Adrenal gland (tissue), 12 donors: Measurements from ENCODE around the gene BRSK1. TPM values are rescaled to one million over a fixed set of nuclear protein-coding genes. Genes with fewer than 3 reads are reported as not detected.
A peak's percentile ranks its signal among the peaks of the same experiment; 100 is the strongest.
"Not testable (repeated sequence)": the region's sequence is repeated elsewhere in the genome, so short reads cannot be mapped to it uniquely, and the experiment has no call there.

ENCODE experiments used
- DNase-seq, 7 donors: peaks; one replicate each; pipeline ENCODE4 v3.0.0-alpha.2; 2019 to 2020
- H3K27ac ChIP-seq, 5 donors: fragments of 200-600 bp; sonication (generic) in 4 of 5; 1 replicate in 3 of 5; 2 replicates in 2 of 5; pipeline versions ENCODE4 v1.5.1 to v1.8.0; 2016 to 2020; ENCODE audit warnings: mild to moderate bottlenecking in 1 of 5
- H3K27me3 ChIP-seq: fragments of 200-600 bp; 2 replicates; pipeline ENCODE4 v1.8.0; 2021
- H3K36me3 ChIP-seq, 2 donors: fragments of 200-600 bp; replicated peaks in 1 of 2; 1 replicate in 1 of 2; 2 replicates in 1 of 2; pipeline versions ENCODE4 v1.5.1 to v1.8.0; 2018 to 2022
- H3K4me1 ChIP-seq, 2 donors: fragments of 200-600 bp; replicated peaks in 1 of 2; 1 replicate in 1 of 2; 2 replicates in 1 of 2; pipeline versions ENCODE4 v1.5.1 to v1.8.0; 2018 to 2021
- H3K4me3 ChIP-seq, 4 donors: fragments of 200-600 bp; sonication (generic) in 3 of 4; one replicate each; pipeline ENCODE4 v1.5.1; 2016 to 2018
- H3K9me3 ChIP-seq, 3 donors: fragments of 200-600 bp; sonication (generic) in 1 of 3; replicated peaks in 1 of 3; 1 replicate in 2 of 3; 2 replicates in 1 of 3; pipeline versions ENCODE4 v1.5.1 to v1.8.0; 2016 to 2021
- CTCF ChIP-seq, 6 experiments: fragments of 450-650 bp in 4 of 6; fragments of 200-600 bp in 2 of 6; sonication (generic) in 1 of 6; IDR thresholded peaks; 1 replicate in 5 of 6; 2 replicates in 1 of 6; pipeline versions ENCODE4 v1.5.1 to v1.8.0; 2016 to 2021; ENCODE audit warnings: antibody characterized with exemption in 6 of 6, mild to moderate bottlenecking in 2 of 6, moderate library complexity in 1 of 6
- POLR2A ChIP-seq, 2 donors: fragments of 450-650 bp; IDR thresholded peaks; one replicate each; pipeline ENCODE4 v1.6.1; 2017; ENCODE audit warnings: antibody characterized with exemption in 2 of 2, mild to moderate bottlenecking in 2 of 2, moderate library complexity in 1 of 2
- WGBS, 4 donors: extraction: QIAGEN DNeasy Blood & Tissue Kit in 2 of 4; methylation state at CpG; one replicate each; pipeline versions ENCODE4 v1.1.5 to v1.1.7; 2013 to 2017; 5-methylcytosine and 5-hydroxymethylcytosine counted together
- intact Hi-C, 2 donors: fragments of 100-400 bp; cut with DNase I; formaldehyde crosslinking; loops; one replicate each; pipeline versions ENCODE4 v1.14.1 to v1.15.0; 2022 to 2023
- polyA plus RNA-seq, 3 donors: library from polyadenylated mRNA; stranded (reverse); fragments of 200-250 nt in 2 of 3; fragments of 350-450 nt in 1 of 3; fragmentation: Illumina TruSeq in 1 of 3; extraction: RNeasy Lipid Tissue Mini Kit (QIAGEN cat#74804) in 1 of 3; gene quantifications; one replicate each; pipeline ENCODE4 v1.2.3, GENCODE V29; 2013 to 2014
- total RNA-seq, 9 donors: library from RNA; depleted of rRNA in 4 of 9; stranded (reverse); fragments of >200 nt in 4 of 9; fragments of 120-200 nt in 1 of 9; fragmentation: NEBNext Ultra II Directional in 1 of 9; extraction: Animal tissue kit (Norgen Biotek cat#: 25700) in 1 of 9; gene quantifications; one replicate each; pipeline versions ENCODE4 v1.1.0 to v1.2.4, GENCODE V29; 2013 to 2023
- donor health status: healthy with polysubstance abuse.
- donor health status: Bipolar disorder and iron deficiency.
- donor health status: DM: yes; HTN: yes; CAD: no.
- donor health status: DM: no; HTN: no; CAD: no.
- donor health status: DM: no; HTN: no; CAD: no.
- donor health status: DM: yes; HTN: yes; CAD: no.

BRSK1 gene
- total and polyA plus RNA-seq, 12 donors = 2.0 to 64.3 (median 13.6) TPM

- Histone ChIP-seq H3K27ac (no peak overlapping the region), H3K36me3 (no peaks in the 10 kb centered on the region), H3K4me1 (no peaks in the 10 kb centered on the region), H3K4me3 (no peak overlapping the region), H3K9me3 (no peaks in the 10 kb centered on the region), H3K27me3 (no peaks in the 10 kb centered on the region)
- DNase-seq = no peak
- WGBS, 4 donors = 63 to 74% (median 70%) methylated on average over 8 to 9 of the region's 9 CpGs
- intact Hi-C loops = no loop called here
- TF ChIP-seq CTCF (IDR thresholded peaks at IDR 0.05) = no peak
Measured at GRCh38 chr19:55321466-55322137, 37.8 kb downstream of the BRSK1 start.

GRCh38 chr19:55322204-55322885, 38.5 kb downstream of the BRSK1 start:
- Histone ChIP-seq H3K27me3 (no peaks in the 10 kb centered on the region), H3K27ac (no peak overlapping the region), H3K36me3 (no peaks in the 10 kb centered on the region), H3K4me3 (no peak overlapping the region), H3K9me3 (no peaks in the 10 kb centered on the region), H3K4me1 (peaks cover 0 to under 1% of the 10 kb centered on the region in 2 donors)
- no peak for TF ChIP-seq CTCF (IDR thresholded peaks at IDR 0.05)
- TF ChIP-seq POLR2A (IDR thresholded peaks at IDR 0.05) = no peak
- DNase-seq = no peak
- WGBS, 4 donors = 55 to 70% (median 67%) methylated on average over 10 to 12 of the region's 12 CpGs
- intact Hi-C loops = no loop called here

- no peak for TF ChIP-seq POLR2A (IDR thresholded peaks at IDR 0.05)
- TF ChIP-seq CTCF (IDR thresholded peaks at IDR 0.05) = no peak
- Histone ChIP-seq H3K27ac (peak overlapping the region in 4 of 5 donors; percentile 22 to 77 (median 44)), H3K27me3 (no peaks in the 10 kb centered on the region), H3K9me3 (no peaks in the 10 kb centered on the region), H3K4me1 (peaks cover 0 to 4% of the 10 kb centered on the region in 2 donors), H3K4me3 (no peak overlapping the region), H3K36me3 (no peaks in the 10 kb centered on the region)
- WGBS, 4 donors = 72 to 89% (median 77%) methylated on average over 6 of the region's 6 CpGs
- intact Hi-C loops = no loop called here
- no peak for DNase-seq
Measured at GRCh38 chr19:55324662-55325061, 40.9 kb downstream of the BRSK1 start.

- Histone ChIP-seq H3K27me3 (no peaks in the 10 kb centered on the region), H3K36me3 (no peaks in the 10 kb centered on the region), H3K4me1 (peaks cover 0 to 4% of the 10 kb centered on the region in 2 donors), H3K27ac (peak within 1 kb of the TSS; percentile 22 to 77 (median 60)), H3K4me3 (no peak within 1 kb of the TSS), H3K9me3 (no peaks in the 10 kb centered on the region)
- TF ChIP-seq POLR2A (IDR thresholded peaks at IDR 0.05) (no peak), CTCF (IDR thresholded peaks at IDR 0.05) (no peak)
- 69 to 84% (median 74%) methylated on average over 10 to 14 of the region's 14 CpGs for WGBS, 4 donors
- DNase-seq = no peak
- intact Hi-C loops = no loop called here
Measured at GRCh38 chr19:55325172-55325571, 41.4 kb downstream of the BRSK1 start, which contains the start of gene TMEM150B. Gene TMEM150B (minus strand): TSS chr19:55325341. CDS start chr19:55321036, 4,305 bp downstream.

- DNase-seq, H3K27me3 ChIP-seq, H3K27ac ChIP-seq, H3K36me3 ChIP-seq, H3K4me1 ChIP-seq, H3K4me3 ChIP-seq, intact Hi-C loops, H3K9me3 ChIP-seq: not testable (repeated sequence)
- WGBS, 4 donors = 62 to 82% (median 71%) methylated on average over 4 of the region's 4 CpGs
Measured at GRCh38 chr19:55328774-55329318, 45.0 kb downstream of the BRSK1 start.

- intact Hi-C loops, H3K27me3 ChIP-seq, H3K36me3 ChIP-seq, H3K4me3 ChIP-seq, H3K27ac ChIP-seq, H3K4me1 ChIP-seq, H3K9me3 ChIP-seq, DNase-seq: not testable (repeated sequence)
- WGBS, 4 donors = 82 to 89% (median 85%) methylated on average over 6 of the region's 6 CpGs
Measured at GRCh38 chr19:55329791-55330190, 46.0 kb downstream of the BRSK1 start.
